Suppressor macrophage (primary cell): ENCODE measurements around the gene TPH2.

Source experiments
- DNase-seq, 4 experiments: peaks; one replicate each; pipeline ENCODE4 v3.0.0-alpha.2; 2020 to 2022
- total RNA-seq, 17 experiments: gene quantifications; one replicate each; lab custom pipeline; 2026; ENCODE audit warnings: mixed read lengths in 6 of 17, inconsistent platforms in 3 of 17; lab: John Stamatoyannopoulos, UW

TPH2 gene
- 0 to 3.2 (median 0) reads per million in 17 experiments for total RNA-seq

DNA sequence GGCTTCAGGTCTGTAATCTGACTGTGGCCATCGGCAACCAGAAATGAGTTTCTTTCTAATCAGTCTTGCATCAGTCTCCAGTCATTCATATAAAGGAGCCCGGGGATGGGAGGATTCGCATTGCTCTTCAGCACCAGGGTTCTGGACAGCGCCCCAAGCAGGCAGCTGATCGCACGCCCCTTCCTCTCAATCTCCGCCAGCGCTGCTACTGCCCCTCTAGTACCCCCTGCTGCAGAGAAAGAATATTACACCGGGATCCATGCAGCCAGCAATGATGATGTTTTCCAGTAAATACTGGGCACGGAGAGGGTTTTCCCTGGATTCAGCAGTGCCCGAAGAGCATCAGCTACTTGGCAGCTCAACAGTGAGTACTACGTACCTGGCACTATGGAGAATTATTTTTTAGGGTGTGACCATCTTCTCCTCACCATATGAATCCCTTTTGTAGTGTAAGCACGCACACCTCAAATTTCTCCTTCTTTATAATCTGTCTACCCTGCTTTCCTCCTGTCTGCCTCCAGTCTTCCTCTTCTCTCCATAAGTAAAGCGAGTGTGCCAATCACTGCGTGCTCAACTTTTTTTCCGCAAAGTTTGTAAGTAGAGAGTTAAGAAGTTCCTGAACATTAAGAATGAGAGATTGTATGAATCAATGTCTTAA, at the start of gene TPH2:
TPH2 (plus strand) TSS at position 118 of the 658 bp plus-strand sequence; CDS start at position 260, 142 bp downstream.
- peak; percentile 39 to 64 (median 52) for DNase-seq

DNA sequence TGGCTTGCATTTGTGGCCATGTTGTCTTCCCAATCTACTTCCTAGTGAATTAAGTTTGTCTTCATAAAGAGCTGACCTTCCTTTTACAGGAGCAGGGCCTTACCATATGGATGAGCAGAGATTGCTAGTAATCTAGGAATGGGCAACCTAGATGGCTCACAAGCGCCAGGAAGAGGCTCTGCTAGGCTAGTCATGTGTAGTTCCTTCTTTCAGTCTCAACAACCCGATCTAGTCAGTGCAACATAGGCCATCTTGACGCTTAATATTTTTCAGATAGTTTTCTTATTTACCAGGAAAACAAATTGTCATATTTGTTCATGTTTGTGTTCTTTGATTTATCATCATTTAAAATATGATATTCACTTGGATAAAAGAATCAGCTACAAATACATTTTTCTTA, 48.2 kb upstream of the TPH2 start:
- no peak for DNase-seq

- DNase-seq = no peak
These were observed 46.6 kb upstream of the TPH2 start for GRCh38 chr12:71892059-71892458.

DNA sequence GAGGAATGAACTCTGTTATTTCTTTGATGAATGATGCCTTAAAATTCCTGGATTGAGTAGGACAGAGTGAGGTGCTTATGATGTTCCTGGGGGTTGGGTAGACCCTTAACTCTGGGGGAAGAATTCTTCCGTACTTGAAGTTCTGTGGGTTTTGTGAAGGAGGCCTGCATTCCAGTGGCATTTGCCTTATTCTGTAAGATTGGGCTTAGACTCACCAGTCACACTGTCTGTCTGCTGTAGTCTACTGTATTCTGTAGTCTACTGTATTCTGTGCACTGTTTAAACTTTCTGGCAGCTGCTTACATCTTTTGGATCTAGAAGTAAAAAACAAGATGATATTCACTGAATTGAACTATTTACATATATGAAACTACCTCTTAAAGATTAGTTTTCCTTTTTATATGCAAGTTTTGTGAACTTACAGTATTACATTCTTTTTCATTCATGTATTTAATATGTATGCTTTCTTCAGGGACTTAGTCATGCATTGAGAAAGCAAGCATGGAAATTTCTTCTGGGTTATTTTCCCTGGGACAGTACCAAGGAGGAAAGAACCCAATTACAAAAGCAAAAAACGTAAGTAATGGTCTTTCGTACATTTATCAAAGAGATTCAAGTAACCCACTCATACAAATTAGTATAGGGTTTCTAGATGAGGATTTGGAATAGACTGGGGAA, 42.3 kb upstream of the TPH2 start:
- DNase-seq = no peak

GRCh38 chr12:71900091-71900490, 38.6 kb upstream of the TPH2 start:
- peak in 2 of 4 experiments; percentile 4 to 10 for DNase-seq

DNA sequence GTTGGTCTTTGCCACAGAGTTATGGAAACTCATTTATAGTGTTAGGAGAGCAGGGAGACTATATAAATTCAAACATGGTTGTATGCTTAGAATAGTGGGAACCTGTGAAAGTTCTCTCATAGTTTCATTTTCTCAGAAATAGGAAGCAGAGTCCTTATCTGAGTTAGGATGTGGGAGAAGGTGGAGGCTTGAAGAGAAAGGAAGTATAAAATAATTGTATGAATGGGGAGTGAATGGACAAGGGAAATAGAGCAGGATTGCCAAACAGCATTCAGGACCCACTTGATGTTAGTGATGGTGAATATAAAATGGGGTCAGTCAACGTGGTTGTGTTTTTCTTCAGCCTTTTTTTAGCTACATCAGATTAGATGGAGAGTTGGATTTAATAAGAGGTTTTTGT, 34.0 kb upstream of the TPH2 start:
- no peak for DNase-seq

DNA sequence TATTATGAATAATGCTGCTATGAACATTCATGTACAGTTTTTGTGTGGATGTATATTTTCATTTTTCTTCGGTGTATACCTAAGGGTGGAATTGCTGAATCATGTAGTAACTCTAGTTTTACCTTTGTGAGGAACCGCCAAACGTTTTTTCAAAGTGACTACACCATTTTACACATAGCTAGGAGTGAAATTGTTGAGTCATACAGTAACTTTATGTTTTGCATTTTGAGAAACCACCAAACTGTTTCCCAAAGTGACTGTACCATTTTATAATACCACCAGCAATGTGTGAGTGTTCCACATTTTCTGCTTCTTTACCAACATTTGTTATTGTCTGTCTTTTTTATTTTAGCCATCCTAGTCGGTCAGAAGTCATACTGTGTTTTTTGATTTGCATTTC, 3.1 kb upstream of the TPH2 start:
- no peak for DNase-seq

- no peak for DNase-seq
These were observed 1.4 kb downstream of the TPH2 start for GRCh38 chr12:71940068-71940467.

- no peak for DNase-seq
These were observed 2.5 kb downstream of the TPH2 start for GRCh38 chr12:71941174-71941573.

DNA sequence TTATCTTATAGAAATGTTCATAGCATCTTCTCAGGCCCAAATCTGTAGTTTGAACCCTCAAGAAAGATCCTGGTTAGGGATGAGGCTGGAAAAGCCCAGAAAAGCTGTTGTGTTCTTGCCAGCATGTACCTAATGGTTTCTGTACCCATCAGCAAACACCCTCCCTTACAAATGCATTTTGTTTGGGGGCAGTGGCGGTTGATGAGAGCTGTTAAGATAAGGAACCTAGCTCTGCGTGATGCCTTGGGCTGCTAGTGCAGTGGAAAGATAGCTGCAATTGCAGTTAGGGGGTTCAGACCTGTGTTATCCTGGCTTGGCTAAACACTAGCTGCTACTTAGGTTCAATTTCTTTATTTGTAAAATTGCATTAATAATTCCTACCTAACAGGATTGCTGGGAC, 3.6 kb downstream of the TPH2 start:
- DNase-seq = no peak

- DNase-seq = no peak
These were observed 4.1 kb downstream of the TPH2 start for GRCh38 chr12:71942703-71943102.

DNA sequence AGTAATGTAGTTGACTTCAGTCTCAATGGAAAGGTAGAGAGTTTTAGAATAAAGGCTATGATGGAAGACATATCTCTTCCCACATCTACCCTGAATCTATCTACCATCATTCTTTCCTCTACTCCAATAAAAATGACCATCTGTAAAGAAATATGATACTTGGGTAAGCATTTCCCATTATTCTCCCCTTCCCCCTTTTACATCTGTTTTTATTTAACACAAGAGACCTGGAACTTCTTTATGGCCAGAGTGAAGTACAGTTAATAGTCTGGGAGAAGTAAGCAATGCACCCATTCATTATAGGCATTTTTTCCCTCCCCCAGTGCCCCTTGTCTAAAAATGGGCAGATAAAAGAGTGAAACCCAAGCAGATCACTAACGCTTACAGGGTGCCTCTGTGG, 6.5 kb downstream of the TPH2 start:
- DNase-seq = no peak

- no peak for DNase-seq
These were observed 7.2 kb downstream of the TPH2 start for GRCh38 chr12:71945883-71946282.

DNA sequence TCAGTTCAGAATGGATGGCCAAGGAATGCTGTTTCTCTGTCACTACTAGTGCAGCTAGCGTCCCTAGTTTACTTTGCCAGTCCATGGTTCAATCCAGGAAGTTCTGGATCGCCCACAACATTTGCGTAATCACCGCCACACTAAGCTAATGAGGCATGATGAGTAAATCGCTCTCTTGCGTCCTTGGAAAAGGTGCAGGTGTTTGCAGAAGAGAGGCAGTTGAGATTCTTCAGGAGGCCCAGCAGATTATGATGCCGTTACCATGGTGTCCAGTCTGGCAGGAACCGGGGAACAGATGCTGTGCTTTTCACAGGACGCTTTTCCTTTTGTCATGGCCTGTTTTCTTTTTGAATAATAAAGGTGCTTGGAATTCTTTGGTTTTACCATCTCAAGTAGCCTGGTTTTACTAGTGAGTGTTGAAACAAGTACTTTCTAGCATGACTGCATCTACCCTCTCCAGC, 9.0 kb downstream of the TPH2 start:
- DNase-seq = peak; percentile 10 to 41 (median 30)

- no peak for DNase-seq
These were observed 9.7 kb downstream of the TPH2 start for GRCh38 chr12:71948390-71948789.

GRCh38 chr12:71949646-71950045, 11.0 kb downstream of the TPH2 start:
- DNase-seq = no peak

DNA sequence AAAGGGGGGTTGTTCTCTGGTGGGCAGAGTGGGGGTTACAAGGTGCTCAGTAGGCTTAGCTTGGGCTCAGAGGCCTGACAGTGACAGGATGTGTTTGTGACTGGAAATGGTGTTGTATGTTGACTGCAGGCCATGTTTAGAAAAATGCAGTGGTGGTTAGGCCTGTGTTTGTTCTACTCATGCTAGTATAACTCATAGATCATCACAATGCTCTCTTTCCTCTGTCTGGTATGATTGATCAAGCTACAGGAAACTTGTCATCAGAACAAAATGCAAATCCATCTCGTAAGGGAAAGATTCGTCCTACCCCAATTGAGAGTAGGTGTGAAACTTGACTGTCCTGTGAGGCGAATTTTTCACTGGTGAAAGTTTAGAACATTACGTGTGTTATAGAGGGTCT, 11.8 kb downstream of the TPH2 start:
- no peak for DNase-seq

- DNase-seq = no peak
These were observed 12.2 kb downstream of the TPH2 start for GRCh38 chr12:71950819-71951218.

GRCh38 chr12:71954083-71954778, 15.6 kb downstream of the TPH2 start:
- no peak for DNase-seq

DNA sequence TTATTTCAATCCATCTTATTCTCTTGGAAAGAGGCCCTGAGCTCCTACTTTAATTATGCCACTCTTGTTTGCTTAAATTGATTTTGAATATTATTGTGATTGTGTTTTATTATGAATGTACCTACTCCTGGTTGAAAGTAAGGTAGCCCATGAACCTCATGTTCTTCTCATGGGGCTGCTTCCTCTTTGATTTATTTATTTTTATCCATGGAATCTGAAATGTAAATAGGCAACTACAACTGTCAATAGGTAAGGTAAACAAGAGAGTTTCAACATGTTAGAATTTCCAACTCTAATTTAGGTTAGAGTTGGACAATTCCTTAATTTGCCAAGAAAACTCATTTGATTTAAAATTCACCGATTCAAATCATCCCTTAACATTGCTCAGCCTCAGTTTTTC, 16.2 kb downstream of the TPH2 start:
- DNase-seq = no peak

GRCh38 chr12:71955970-71956369, 17.3 kb downstream of the TPH2 start:
- DNase-seq = no peak

DNA sequence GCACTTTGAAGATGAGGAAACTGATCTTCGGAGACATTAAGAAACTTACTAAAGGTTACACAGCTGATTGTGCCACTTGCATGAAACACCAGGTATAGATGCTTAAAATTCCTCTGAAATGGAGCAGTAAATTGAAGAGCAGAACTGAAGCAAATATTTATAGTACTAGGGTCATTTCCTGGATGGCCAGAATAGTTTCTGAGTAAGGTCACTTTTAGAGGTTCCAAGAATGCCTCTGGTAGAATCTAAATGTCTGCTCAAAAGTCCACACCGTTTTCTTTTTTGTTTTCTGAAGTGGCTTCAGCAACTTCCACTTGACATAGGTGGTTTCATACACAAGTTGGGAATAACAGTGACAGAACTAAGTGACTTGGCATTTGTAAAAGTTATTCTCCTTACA, 19.4 kb downstream of the TPH2 start:
- DNase-seq = no peak

DNA sequence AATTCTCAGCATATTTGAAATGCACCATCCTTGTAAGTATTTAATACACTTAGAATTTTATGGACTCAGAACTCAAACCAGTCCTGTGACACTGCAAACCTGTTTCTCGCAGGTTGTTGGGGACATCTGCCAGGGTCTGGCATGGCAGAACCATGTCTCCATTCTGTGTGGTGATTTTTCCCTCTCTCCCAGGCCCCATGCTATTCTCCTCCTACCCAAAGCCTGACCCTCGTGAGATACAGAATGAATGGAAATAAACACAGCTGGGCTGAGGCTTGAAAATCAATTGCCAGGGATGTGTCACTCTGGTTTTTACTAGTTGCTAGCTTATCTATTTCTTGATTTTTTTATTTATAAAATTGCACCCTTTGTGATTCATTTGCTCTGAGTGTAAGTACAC, 19.8 kb downstream of the TPH2 start:
- DNase-seq = no peak
